K562 (cell line): Measurements from ENCODE around the gene CPLANE2. TPM values are rescaled to one million over a fixed set of nuclear protein-coding genes. Genes with fewer than 3 reads are reported as not detected.

Experiments used
- ATF1 ChIP-seq, 2 experiments: fragments of 450-650 bp in 1 of 2; IDR thresholded peaks; 2 replicates each; pipeline ENCODE4 v1.6.1; 2016; ENCODE audit warnings: missing compliant biosample characterization in 1 of 2, missing genetic modification characterization in 1 of 2
- BCOR ChIP-seq: fragments of 450-650 bp; IDR thresholded peaks from 2 replicates; pipeline ENCODE4 v1.6.1; 2016
- CBX3 ChIP-seq, 2 experiments: IDR thresholded peaks; 1 replicate in 1 of 2; 2 replicates in 1 of 2; pipeline ENCODE4 v1.6.1; 2012; ENCODE audit warnings: inconsistent platforms in 2 of 2, low read length in 2 of 2, borderline replicate concordance in 1 of 2, control low read depth in 1 of 2
- DACH1 ChIP-seq: fragments of 450-650 bp; IDR thresholded peaks from 2 replicates; pipeline ENCODE4 v1.6.1; 2018; ENCODE audit not compliant: partially characterized antibody
- DPF2 ChIP-seq: fragments of 450-650 bp; IDR thresholded peaks from 2 replicates; pipeline ENCODE4 v1.6.1; 2016
- ERF ChIP-seq: fragments of 450-650 bp; formaldehyde crosslinking; IDR thresholded peaks from 2 replicates; pipeline ENCODE4 v1.4.0; 2020; ENCODE audit warnings: mild to moderate bottlenecking, mixed read lengths
- ESRRA ChIP-seq: fragments of 450-650 bp; IDR thresholded peaks from 2 replicates; pipeline ENCODE4 v1.6.1; 2014; ENCODE audit warnings: low read depth, mild to moderate bottlenecking, moderate library complexity, borderline replicate concordance
- EZH2 ChIP-seq: IDR thresholded peaks from 2 replicates; pipeline ENCODE4 v1.6.1; 2012; ENCODE audit warnings: low read depth, mild to moderate bottlenecking, inconsistent platforms, low read length, borderline replicate concordance
- FOS ChIP-seq: IDR thresholded peaks from 3 replicates; pipeline ENCODE4 v1.6.1; 2011; ENCODE audit not compliant: insufficient read length; ENCODE audit errors: extremely low read depth
- KAT7 ChIP-seq: sonication (generic); formaldehyde crosslinking; IDR thresholded peaks from 2 replicates; pipeline ENCODE4 v1.8.0; 2022; ENCODE audit warnings: missing genetic modification reagents, mild to moderate bottlenecking, borderline replicate concordance
- KDM5B ChIP-seq: fragments of 200-600 bp; sonication (generic); IDR thresholded peaks from 2 replicates; pipeline ENCODE4 v1.6.1; 2012; ENCODE audit warnings: low read depth, mild to moderate bottlenecking, moderate library complexity, low read length, control low read depth, inconsistent platforms; ENCODE audit not compliant: insufficient replicate concordance
- MIER1 ChIP-seq: fragments of 450-650 bp; IDR thresholded peaks from 2 replicates; pipeline ENCODE4 v1.6.1; 2016; ENCODE audit warnings: antibody characterized with exemption, mild to moderate bottlenecking, low read depth
- NFRKB ChIP-seq: fragments of 450-650 bp; IDR thresholded peaks from 2 replicates; pipeline ENCODE4 v1.6.1; 2016; ENCODE audit warnings: low read depth
- NR2C1 ChIP-seq, 2 experiments: fragments of 450-650 bp; IDR thresholded peaks; 2 replicates each; pipeline ENCODE4 v1.6.1; 2017; ENCODE audit warnings: mild to moderate bottlenecking in 2 of 2, antibody characterized with exemption in 1 of 2, inconsistent platforms in 1 of 2, missing compliant biosample characterization in 1 of 2, missing genetic modification characterization in 1 of 2
- PCBP1 ChIP-seq: fragments of 200-400 bp; formaldehyde crosslinking; IDR thresholded peaks from 2 replicates; pipeline ENCODE4 v1.6.1; 2018; ENCODE audit warnings: mild to moderate bottlenecking, low read depth, low read length; ENCODE audit not compliant: poor library complexity, severe bottlenecking
- PHTF2 ChIP-seq: fragments of 250-450 bp; sonication (Bioruptor Pico); IDR thresholded peaks from 2 replicates; pipeline ENCODE4 v1.5.0; 2021; ENCODE audit warnings: mild to moderate bottlenecking
- SIN3A ChIP-seq, 2 experiments: fragments of 150-350 bp in 1 of 2; IDR thresholded peaks; 2 replicates each; pipeline ENCODE4 v1.6.1; 2011 to 2016; ENCODE audit warnings: borderline replicate concordance in 2 of 2, low read depth in 2 of 2, low read length in 2 of 2, mild to moderate bottlenecking in 2 of 2, moderate library complexity in 2 of 2; ENCODE audit not compliant: control insufficient read depth in 1 of 2
- ZEB2 ChIP-seq: fragments of 450-650 bp; IDR thresholded peaks from 2 replicates; pipeline ENCODE4 v1.6.1; 2016
- ZKSCAN1 ChIP-seq: fragments of 150-350 bp; IDR thresholded peaks from 2 replicates; pipeline ENCODE4 v1.6.1; 2016; ENCODE audit warnings: low read depth, low read length
- ZNF197 ChIP-seq: fragments of 200-800 bp; sonication (Bioruptor generic); IDR thresholded peaks from 2 replicates; pipeline ENCODE4 v1.6.1; 2016; ENCODE audit warnings: low read depth, missing genetic modification characterization, missing compliant biosample characterization
- polyA plus RNA-seq, 8 experiments: library from polyadenylated mRNA; depleted of rRNA in 4 of 8; stranded (reverse) in 5 of 8; unstranded in 3 of 8; fragments of >200 nt; fragmentation: Nextera tagmentation in 2 of 8; fragmentation: Illumina TruSeq in 1 of 8; extraction: Ambion mirVana in 2 of 8; extraction: Trizol in 1 of 8; gene quantifications; 2 replicates each; pipeline versions ENCODE4 v1.2.1 to v1.2.3, GENCODE V29; 2011 to 2014; ENCODE audit warnings: inconsistent platforms in 1 of 8, missing spikeins in 1 of 8
- total RNA-seq, 7 experiments: library from RNA; depleted of rRNA in 6 of 7; stranded (reverse); fragments of >200 nt in 6 of 7; fragmentation: Illumina TruSeq in 2 of 7; extraction: Trizol in 2 of 7; gene quantifications; 2 replicates each; pipeline versions ENCODE4 v1.2.1 to v1.2.3, GENCODE V29; 2011 to 2021; ENCODE audit warnings: low replicate concordance in 1 of 7
- TF ChIP-seq, protein P1 (sequence below): fragments of 250-450 bp; sonication (Bioruptor Pico); IDR thresholded peaks from 2 replicates; pipeline ENCODE4 v1.5.0; 2022; ENCODE audit warnings: mild to moderate bottlenecking
- TF ChIP-seq, protein P2 (sequence below), 2 experiments: fragments of 450-650 bp in 1 of 2; IDR thresholded peaks; 2 replicates each; pipeline ENCODE4 v1.6.1; 2011 to 2017; ENCODE audit warnings: low read depth in 2 of 2, antibody characterized with exemption in 1 of 2, borderline replicate concordance in 1 of 2, low read length in 1 of 2, mild to moderate bottlenecking in 1 of 2, mixed read lengths in 1 of 2; ENCODE audit not compliant: control insufficient read depth in 1 of 2

CPLANE2 gene
- total and polyA plus RNA-seq, 9 of the 15 experiments (the other 6 are each of a cell fraction or from before 2014, with no cell fraction given) = 0.17 to 20.9 (median 8.1) TPM

DNA sequence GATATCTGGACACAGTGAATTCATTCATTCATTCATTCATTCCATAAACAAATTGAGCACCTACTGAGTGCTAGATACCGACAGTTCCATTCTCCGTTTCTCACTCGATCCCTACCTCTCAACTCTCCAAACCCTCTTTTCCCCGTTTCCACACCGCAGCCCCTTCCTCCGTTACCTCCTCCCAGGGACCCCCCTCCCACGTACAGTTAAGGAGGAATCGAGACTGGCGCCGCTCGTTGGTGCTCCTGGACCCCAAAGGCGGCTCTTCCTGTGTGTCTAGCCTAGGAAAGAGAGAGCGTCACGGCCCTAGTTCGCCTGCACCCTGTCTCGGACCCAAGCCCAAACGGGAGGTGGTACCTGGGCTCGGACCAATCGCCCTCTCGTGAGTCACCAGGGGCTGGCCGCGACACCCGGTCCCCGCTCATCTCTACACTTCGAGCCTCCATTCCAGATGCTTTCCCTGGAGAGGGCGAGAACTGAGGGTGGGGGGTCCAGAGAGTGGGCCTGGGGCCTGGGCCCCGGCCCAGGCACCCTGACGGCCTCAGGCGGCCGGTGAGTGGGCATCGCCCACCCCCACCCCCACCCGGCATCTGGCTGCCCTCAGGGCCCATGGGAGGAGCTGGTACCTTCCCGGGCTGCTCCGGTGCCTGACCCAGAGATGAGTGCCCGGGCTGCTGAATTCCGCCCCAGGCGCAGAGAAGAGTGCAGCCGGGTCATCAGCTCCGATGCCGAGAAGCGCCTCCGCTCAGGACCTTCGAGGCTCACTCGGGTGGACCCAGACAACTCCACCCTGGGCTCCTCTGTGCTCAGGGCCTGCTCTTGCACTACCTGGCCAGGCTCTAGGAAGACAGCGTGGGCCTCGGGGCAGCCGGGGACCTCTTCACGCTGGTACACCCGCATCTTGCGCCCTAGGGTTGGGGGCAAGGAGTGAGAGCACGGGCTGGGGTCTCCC, 29.4 kb downstream of the CPLANE2 start (continued):
- TF ChIP-seq ATF1 (CRISPR knock-in tag; IDR thresholded peaks at IDR 0.05) (no peak), ATF1 (tag; IDR thresholded peaks at IDR 0.05) (peak; percentile 24; the same call in 1 of the 2 replicates), MIER1 (0 out of 2 replicates have a peak, but pooled peaks have one; percentile 59), ERF (CRISPR knock-in tag) (0 out of 2 replicates have a peak, but pooled peaks have one; percentile 2), NFRKB (peak; percentile 89), PHTF2 (CRISPR knock-in tag) (no peak), ZEB2 (no peak), ESRRA (0 out of 2 replicates have a peak, but pooled peaks have one; percentile 8), DACH1 (no peak), NR2C1 (IDR thresholded peaks at IDR 0.05) (no peak), NR2C1 (tag; IDR thresholded peaks at IDR 0.05) (peak; percentile 33; the same call in 1 of the 2 replicates), ZKSCAN1 (peak; percentile 87), EZH2 (no peak), SIN3A (IDR thresholded peaks at IDR 0.05; ENCODE audit: borderline replicate concordance in 2 of 2, control insufficient read depth in 1 of 2, low read depth in 2 of 2, low read length in 2 of 2) (no peak), BCOR (peak; percentile 95), ZNF197 (CRISPR knock-in tag) (no peak), PCBP1 (peak; percentile 38), KAT7 (CRISPR knock-in tag) (0 out of 2 replicates have a peak, but pooled peaks have one; percentile 18), DPF2 (peak; percentile 74), KDM5B (peak; percentile 70), CBX3 (IDR thresholded peaks at IDR 0.05; ENCODE audit: borderline replicate concordance in 1 of 2, low read length in 2 of 2) (0 out of 3 replicates have a peak, but pooled peaks of 1 of the 2 experiments have one; percentile 27), FOS (no peak)
- TF ChIP-seq, protein P1, sequence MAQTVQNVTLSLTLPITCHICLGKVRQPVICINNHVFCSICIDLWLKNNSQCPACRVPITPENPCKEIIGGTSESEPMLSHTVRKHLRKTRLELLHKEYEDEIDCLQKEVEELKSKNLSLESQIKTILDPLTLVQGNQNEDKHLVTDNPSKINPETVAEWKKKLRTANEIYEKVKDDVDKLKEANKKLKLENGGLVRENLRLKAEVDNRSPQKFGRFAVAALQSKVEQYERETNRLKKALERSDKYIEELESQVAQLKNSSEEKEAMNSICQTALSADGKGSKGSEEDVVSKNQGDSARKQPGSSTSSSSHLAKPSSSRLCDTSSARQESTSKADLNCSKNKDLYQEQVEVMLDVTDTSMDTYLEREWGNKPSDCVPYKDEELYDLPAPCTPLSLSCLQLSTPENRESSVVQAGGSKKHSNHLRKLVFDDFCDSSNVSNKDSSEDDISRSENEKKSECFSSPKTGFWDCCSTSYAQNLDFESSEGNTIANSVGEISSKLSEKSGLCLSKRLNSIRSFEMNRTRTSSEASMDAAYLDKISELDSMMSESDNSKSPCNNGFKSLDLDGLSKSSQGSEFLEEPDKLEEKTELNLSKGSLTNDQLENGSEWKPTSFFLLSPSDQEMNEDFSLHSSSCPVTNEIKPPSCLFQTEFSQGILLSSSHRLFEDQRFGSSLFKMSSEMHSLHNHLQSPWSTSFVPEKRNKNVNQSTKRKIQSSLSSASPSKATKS (CRISPR knock-in tag) = no peak
- TF ChIP-seq, protein P2, sequence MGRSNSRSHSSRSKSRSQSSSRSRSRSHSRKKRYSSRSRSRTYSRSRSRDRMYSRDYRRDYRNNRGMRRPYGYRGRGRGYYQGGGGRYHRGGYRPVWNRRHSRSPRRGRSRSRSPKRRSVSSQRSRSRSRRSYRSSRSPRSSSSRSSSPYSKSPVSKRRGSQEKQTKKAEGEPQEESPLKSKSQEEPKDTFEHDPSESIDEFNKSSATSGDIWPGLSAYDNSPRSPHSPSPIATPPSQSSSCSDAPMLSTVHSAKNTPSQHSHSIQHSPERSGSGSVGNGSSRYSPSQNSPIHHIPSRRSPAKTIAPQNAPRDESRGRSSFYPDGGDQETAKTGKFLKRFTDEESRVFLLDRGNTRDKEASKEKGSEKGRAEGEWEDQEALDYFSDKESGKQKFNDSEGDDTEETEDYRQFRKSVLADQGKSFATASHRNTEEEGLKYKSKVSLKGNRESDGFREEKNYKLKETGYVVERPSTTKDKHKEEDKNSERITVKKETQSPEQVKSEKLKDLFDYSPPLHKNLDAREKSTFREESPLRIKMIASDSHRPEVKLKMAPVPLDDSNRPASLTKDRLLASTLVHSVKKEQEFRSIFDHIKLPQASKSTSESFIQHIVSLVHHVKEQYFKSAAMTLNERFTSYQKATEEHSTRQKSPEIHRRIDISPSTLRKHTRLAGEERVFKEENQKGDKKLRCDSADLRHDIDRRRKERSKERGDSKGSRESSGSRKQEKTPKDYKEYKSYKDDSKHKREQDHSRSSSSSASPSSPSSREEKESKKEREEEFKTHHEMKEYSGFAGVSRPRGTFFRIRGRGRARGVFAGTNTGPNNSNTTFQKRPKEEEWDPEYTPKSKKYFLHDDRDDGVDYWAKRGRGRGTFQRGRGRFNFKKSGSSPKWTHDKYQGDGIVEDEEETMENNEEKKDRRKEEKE (IDR thresholded peaks at IDR 0.05; ENCODE audit: borderline replicate concordance in 1 of 2, control insufficient read depth in 1 of 2, low read depth in 2 of 2, low read length in 1 of 2) = no peak
